H9 (cell line): ENCODE data around the gene L3MBTL4. TPM values are rescaled to one million over a fixed set of nuclear protein-coding genes. Genes with fewer than 3 reads are reported as not detected.

ENCODE experiments used
- DNase-seq: peaks from one replicate; pipeline ENCODE4 v3.0.0-alpha.2; 2017
- H2AFZ ChIP-seq: one replicate; pipeline ENCODE4 v1.6.1; 2013; ENCODE audit warnings: mild to moderate bottlenecking, low read length, control low read depth, moderate library complexity
- H2AK5ac ChIP-seq: 2 replicates; pipeline ENCODE4 v1.6.1; 2013; ENCODE audit warnings: low read length, control low read depth, mixed read lengths; ENCODE audit not compliant: insufficient read length
- H2BK120ac ChIP-seq: one replicate; pipeline ENCODE4 v1.6.1; 2013; ENCODE audit warnings: low read depth, mild to moderate bottlenecking, low read length, control low read depth, inconsistent platforms; ENCODE audit not compliant: poor library complexity, severe bottlenecking
- H2BK12ac ChIP-seq: 2 replicates; pipeline ENCODE4 v1.6.1; 2013; ENCODE audit warnings: low read length, control low read depth, mixed read lengths, low read depth; ENCODE audit not compliant: insufficient read length
- H2BK15ac ChIP-seq: 2 replicates; pipeline ENCODE4 v1.6.1; 2013; ENCODE audit warnings: low read depth, low read length, control low read depth
- H2BK20ac ChIP-seq: one replicate; pipeline ENCODE4 v1.6.1; 2013; ENCODE audit warnings: low read depth, mild to moderate bottlenecking, low read length, control low read depth, inconsistent platforms; ENCODE audit not compliant: poor library complexity, severe bottlenecking
- H2BK5ac ChIP-seq: 2 replicates; pipeline ENCODE4 v1.6.1; 2013; ENCODE audit warnings: low read length, control low read depth, mixed read lengths; ENCODE audit not compliant: insufficient read length
- H3K14ac ChIP-seq: 2 replicates; pipeline ENCODE4 v1.6.1; 2013; ENCODE audit warnings: low read length, control low read depth; ENCODE audit not compliant: insufficient read depth
- H3K18ac ChIP-seq: 2 replicates; pipeline ENCODE4 v1.6.1; 2013; ENCODE audit warnings: low read depth, mild to moderate bottlenecking, mixed read lengths, low read length, control low read depth; ENCODE audit not compliant: insufficient read length
- H3K23ac ChIP-seq: 2 replicates; pipeline ENCODE4 v1.6.1; 2013; ENCODE audit warnings: low read length, control low read depth, mixed read lengths, low read depth; ENCODE audit not compliant: insufficient read length
- H3K23me2 ChIP-seq: 2 replicates; pipeline ENCODE4 v1.6.1; 2013; ENCODE audit warnings: low read depth, mild to moderate bottlenecking, mixed read lengths, low read length, control low read depth; ENCODE audit not compliant: insufficient read length, poor library complexity, severe bottlenecking
- H3K27ac ChIP-seq: 2 replicates; pipeline ENCODE4 v1.5.1; 2013; ENCODE audit warnings: low read length, control low read depth, mixed read lengths, low read depth; ENCODE audit not compliant: insufficient read length
- H3K27me3 ChIP-seq: 2 replicates; pipeline ENCODE4 v1.6.1; 2013; ENCODE audit warnings: low read length, control low read depth, inconsistent platforms; ENCODE audit not compliant: insufficient read depth
- H3K4ac ChIP-seq: 2 replicates; pipeline ENCODE4 v1.6.1; 2013; ENCODE audit warnings: low read depth, mild to moderate bottlenecking, control low read depth, inconsistent platforms, low read length, moderate library complexity
- H3K4me1 ChIP-seq: 2 replicates; pipeline ENCODE4 v1.6.1; 2013; ENCODE audit warnings: low read length, control low read depth, inconsistent platforms; ENCODE audit not compliant: insufficient read depth
- H3K4me2 ChIP-seq: 2 replicates; pipeline ENCODE4 v1.6.1; 2013; ENCODE audit warnings: low read length, control low read depth, mixed read lengths; ENCODE audit not compliant: insufficient read length, insufficient read depth
- H3K56ac ChIP-seq: 2 replicates; pipeline ENCODE4 v1.6.1; 2013; ENCODE audit warnings: low read depth, mild to moderate bottlenecking, mixed read lengths, low read length, control low read depth; ENCODE audit not compliant: insufficient read length
- H3K79me1 ChIP-seq: 2 replicates; pipeline ENCODE4 v1.6.1; 2013; ENCODE audit warnings: low read depth, mild to moderate bottlenecking, moderate library complexity, low read length, control low read depth, inconsistent platforms; ENCODE audit not compliant: insufficient read depth, poor library complexity, severe bottlenecking
- H3K79me2 ChIP-seq: 2 replicates; pipeline ENCODE4 v1.6.1; 2013; ENCODE audit warnings: low read length, control low read depth, inconsistent platforms; ENCODE audit not compliant: insufficient read depth
- H3K9ac ChIP-seq: 2 replicates; pipeline ENCODE4 v1.6.1; 2013; ENCODE audit warnings: low read length, control low read depth, mixed read lengths; ENCODE audit not compliant: insufficient read length; ENCODE audit errors: extremely low read depth
- H3K9me3 ChIP-seq: one replicate; pipeline ENCODE4 v1.6.1; 2013; ENCODE audit warnings: low read depth, low read length, inconsistent platforms; ENCODE audit not compliant: control insufficient read depth
- H3T11ph ChIP-seq: one replicate; pipeline ENCODE4 v1.6.1; 2013; ENCODE audit warnings: mild to moderate bottlenecking, low read length, control low read depth, inconsistent platforms
- H4K20me1 ChIP-seq: one replicate; pipeline ENCODE4 v1.6.1; 2013; ENCODE audit not compliant: control insufficient read depth, insufficient read length, insufficient read depth
- H4K5ac ChIP-seq: 2 replicates; pipeline ENCODE4 v1.6.1; 2013; ENCODE audit warnings: low read depth, mild to moderate bottlenecking, mixed read lengths, low read length, control low read depth; ENCODE audit not compliant: insufficient read length
- H4K8ac ChIP-seq: replicated peaks from 2 replicates; pipeline ENCODE4 v1.6.1; 2013; ENCODE audit warnings: low read length, control low read depth, mixed read lengths, low read depth; ENCODE audit not compliant: insufficient read length
- H4K91ac ChIP-seq: 2 replicates; pipeline ENCODE4 v1.6.1; 2013; ENCODE audit warnings: low read depth, mild to moderate bottlenecking, moderate library complexity, mixed read lengths, low read length, control low read depth; ENCODE audit not compliant: insufficient read length
- H3K27ac Mint-ChIP-seq, 3 experiments: 2 replicates in 2 of 3; 3 replicates in 1 of 3; pipeline ENCODE4 v1.8.0; 2020 to 2021; ENCODE audit warnings: mixed read lengths in 3 of 3, mild to moderate bottlenecking in 1 of 3, moderate library complexity in 1 of 3
- H3K27me3 Mint-ChIP-seq: 2 replicates; pipeline ENCODE4 v1.8.0; 2021; ENCODE audit warnings: low read depth, mild to moderate bottlenecking, moderate library complexity, mixed read lengths
- H3K36me3 Mint-ChIP-seq, 3 experiments: 2 replicates in 2 of 3; 3 replicates in 1 of 3; pipeline ENCODE4 v1.8.0; 2020 to 2021; ENCODE audit warnings: low read depth in 3 of 3, mixed read lengths in 3 of 3; ENCODE audit not compliant: insufficient read depth in 1 of 3
- H3K4me1 Mint-ChIP-seq, 2 experiments: 2 replicates each; pipeline ENCODE4 v1.8.0; 2020; ENCODE audit warnings: mixed read lengths in 2 of 2
- H3K4me3 Mint-ChIP-seq, 2 experiments: 2 replicates in 1 of 2; 3 replicates in 1 of 2; pipeline ENCODE4 v1.8.0; 2020 to 2021; ENCODE audit warnings: mild to moderate bottlenecking in 2 of 2, mixed read lengths in 2 of 2, moderate library complexity in 1 of 2
- H3K9me3 Mint-ChIP-seq, 2 experiments: 2 replicates in 1 of 2; 3 replicates in 1 of 2; pipeline ENCODE4 v1.8.0; 2020; ENCODE audit warnings: mild to moderate bottlenecking in 2 of 2, mixed read lengths in 2 of 2, moderate library complexity in 1 of 2
- WGBS: extraction: QIAGEN DNeasy Blood & Tissue Kit; methylation state at CpG from one replicate; pipeline ENCODE4 v1.1.7; 2013; ENCODE audit warnings: missing lambda C conversion rate, low lambda C conversion rate, mixed read lengths; ENCODE audit not compliant: insufficient read length; ENCODE audit errors: extremely low coverage; 5-methylcytosine and 5-hydroxymethylcytosine counted together
- total RNA-seq: library from RNA; stranded (reverse); gene quantifications from 2 replicates; pipeline ENCODE4 v1.2.1, GENCODE V29; 2021
- TF ChIP-seq, protein P1 (sequence below): fragments of 200-600 bp; sonication (generic); conservative IDR thresholded peaks from 3 replicates; pipeline ENCODE4 v1.8.0; 2021; ENCODE audit warnings: antibody characterized with exemption, mild to moderate bottlenecking

L3MBTL4 gene
- total RNA-seq, 1 experiment from 2014 or later, result 1.9 TPM

DNA sequence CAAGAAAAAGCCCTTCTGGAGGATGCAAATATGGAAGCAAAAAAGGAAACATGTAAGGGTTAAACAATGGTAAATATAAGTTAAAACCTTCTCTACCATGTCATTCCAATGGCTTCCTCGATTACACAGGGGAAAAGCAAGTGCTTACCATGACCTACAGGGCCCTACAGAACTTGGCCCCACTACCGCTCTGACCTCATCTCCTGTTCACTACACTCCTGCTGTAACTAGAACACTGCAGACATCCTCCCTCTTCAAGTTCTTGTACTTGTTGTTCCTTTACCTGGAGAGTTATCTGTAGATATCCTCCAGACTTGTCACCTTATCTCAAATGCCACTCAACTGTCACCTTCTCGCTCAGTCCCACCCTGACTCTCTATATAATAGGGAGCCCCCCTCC lies 194.6 kb downstream of the L3MBTL4 start:
- Histone ChIP-seq H3K4ac (no peak overlapping the region), H2BK20ac (no peak overlapping the region), H2AFZ (no peak overlapping the region), H4K8ac (no peak overlapping the region), H3K9ac (no peak overlapping the region), H4K91ac (no peak overlapping the region), H3K4me1 (no peaks in the 10 kb centered on the region), H3K27ac (no peak overlapping the region), H4K20me1 (no peaks in the 10 kb centered on the region), H3K56ac (no peak overlapping the region), H3K23me2 (no peaks in the 10 kb centered on the region), H3K4me2 (no peak overlapping the region), H2BK15ac (no peak overlapping the region), H3K9me3 (no peaks in the 10 kb centered on the region), H3K23ac (no peak overlapping the region), H3K27me3 (no peaks in the 10 kb centered on the region), H2BK5ac (no peak overlapping the region), H3K79me2 (no peaks in the 10 kb centered on the region), H2BK120ac (no peak overlapping the region), H4K5ac (no peak overlapping the region), H3T11ph (no peak overlapping the region), H2AK5ac (no peak overlapping the region), H3K79me1 (no peaks in the 10 kb centered on the region), H3K14ac (no peak overlapping the region), H2BK12ac (no peak overlapping the region), H3K18ac (no peak overlapping the region)
- Mint-ChIP-seq H3K4me3 (no peak overlapping the region), H3K9me3 (no peaks in the 10 kb centered on the region), H3K4me1 (peaks cover 0 to 2% of the 10 kb centered on the region in 2 experiments; a peak in 1 of 4 replicates), H3K27me3 (no peaks in the 10 kb centered on the region), H3K27ac (no peak overlapping the region), H3K36me3 (no peaks in the 10 kb centered on the region)
- WGBS, result no CpG with 5 or more reads among the region's 3 CpGs
- TF ChIP-seq, protein P1, sequence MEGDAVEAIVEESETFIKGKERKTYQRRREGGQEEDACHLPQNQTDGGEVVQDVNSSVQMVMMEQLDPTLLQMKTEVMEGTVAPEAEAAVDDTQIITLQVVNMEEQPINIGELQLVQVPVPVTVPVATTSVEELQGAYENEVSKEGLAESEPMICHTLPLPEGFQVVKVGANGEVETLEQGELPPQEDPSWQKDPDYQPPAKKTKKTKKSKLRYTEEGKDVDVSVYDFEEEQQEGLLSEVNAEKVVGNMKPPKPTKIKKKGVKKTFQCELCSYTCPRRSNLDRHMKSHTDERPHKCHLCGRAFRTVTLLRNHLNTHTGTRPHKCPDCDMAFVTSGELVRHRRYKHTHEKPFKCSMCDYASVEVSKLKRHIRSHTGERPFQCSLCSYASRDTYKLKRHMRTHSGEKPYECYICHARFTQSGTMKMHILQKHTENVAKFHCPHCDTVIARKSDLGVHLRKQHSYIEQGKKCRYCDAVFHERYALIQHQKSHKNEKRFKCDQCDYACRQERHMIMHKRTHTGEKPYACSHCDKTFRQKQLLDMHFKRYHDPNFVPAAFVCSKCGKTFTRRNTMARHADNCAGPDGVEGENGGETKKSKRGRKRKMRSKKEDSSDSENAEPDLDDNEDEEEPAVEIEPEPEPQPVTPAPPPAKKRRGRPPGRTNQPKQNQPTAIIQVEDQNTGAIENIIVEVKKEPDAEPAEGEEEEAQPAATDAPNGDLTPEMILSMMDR, result no peak
- no peak for DNase-seq
